IMR-90 (cell line): Measurements from ENCODE around the gene NTM. TPM values are rescaled to one million over a fixed set of nuclear protein-coding genes. Genes with fewer than 3 reads are reported as not detected.

Source experiments
- ATAC-seq: fragments of 200-7000 bp; cut with Tn5 transposase; 2 replicates; pipeline ENCODE4 v1.9.1; 2020; ENCODE audit warnings: low read depth, mild to moderate bottlenecking, moderate library complexity
- BruUV-seq: library from RNA; stranded (reverse); fragments of 400-500 nt; replicated peaks from 2 replicates; lab custom pipeline; 2021; lab: Mats Ljungman, UMichigan
- CTCF ChIA-PET: fragments of 300-600 bp; formaldehyde crosslinking; extraction: SDS; loops from one replicate; lab custom pipeline; 2021; ENCODE audit warnings: antibody characterized with exemption; lab: Yijun Ruan, JAX
- POLR2A ChIA-PET: fragments of 300-600 bp; sonication (Branson Sonifier 250); formaldehyde crosslinking; loops from one replicate; lab custom pipeline; 2022; ENCODE audit warnings: antibody characterized with exemption; ENCODE audit not compliant: unreplicated experiment; lab: Charles Lee
- DNase-seq: peaks from one replicate; pipeline ENCODE4 v3.0.0; 2013
- H2AFZ ChIP-seq: replicated peaks from 2 replicates; pipeline ENCODE3; 2013; ENCODE audit warnings: low read length, mild to moderate bottlenecking; ENCODE audit not compliant: poor library complexity
- H2AK5ac ChIP-seq: 2 replicates; pipeline ENCODE4 v1.6.1; 2013; ENCODE audit warnings: low read depth, low read length, inconsistent platforms
- H2AK9ac ChIP-seq: replicated peaks from 2 replicates; pipeline ENCODE3; 2013; ENCODE audit warnings: mild to moderate bottlenecking, low read depth, low read length, moderate library complexity; ENCODE audit not compliant: poor library complexity
- H2BK120ac ChIP-seq: 2 replicates; pipeline ENCODE4 v1.6.1; 2013; ENCODE audit warnings: low read depth, low read length, inconsistent platforms
- H2BK15ac ChIP-seq: 3 replicates; pipeline ENCODE4 v1.6.1; 2013; ENCODE audit warnings: low read depth, low read length, inconsistent platforms
- H2BK20ac ChIP-seq: 2 replicates; pipeline ENCODE4 v1.6.1; 2013; ENCODE audit warnings: low read depth, mild to moderate bottlenecking, inconsistent platforms, low read length, moderate library complexity
- H2BK5ac ChIP-seq: 2 replicates; pipeline ENCODE4 v1.6.1; 2013; ENCODE audit warnings: mild to moderate bottlenecking, low read depth, low read length, inconsistent platforms; ENCODE audit not compliant: poor library complexity, severe bottlenecking
- H3K14ac ChIP-seq: replicated peaks from 2 replicates; pipeline ENCODE4 v1.6.1; 2013; ENCODE audit warnings: low read depth, low read length, inconsistent platforms
- H3K18ac ChIP-seq: 2 replicates; pipeline ENCODE4 v1.6.1; 2013; ENCODE audit warnings: low read depth, low read length, control low read depth
- H3K23ac ChIP-seq: 2 replicates; pipeline ENCODE4 v1.6.1; 2013; ENCODE audit warnings: low read depth, low read length, inconsistent platforms
- H3K27ac ChIP-seq: 2 replicates; pipeline ENCODE4 v1.5.1; 2013; ENCODE audit warnings: mild to moderate bottlenecking, control low read depth, low read length; ENCODE audit not compliant: insufficient read depth
- H3K27me3 ChIP-seq: 2 replicates; pipeline ENCODE4 v1.6.1; 2013; ENCODE audit warnings: low read length; ENCODE audit not compliant: control insufficient read depth, insufficient read depth
- H3K36me3 ChIP-seq: 2 replicates; pipeline ENCODE4 v1.6.1; 2013; ENCODE audit warnings: low read length, mixed read lengths; ENCODE audit not compliant: control insufficient read depth, insufficient read depth
- H3K4ac ChIP-seq: 2 replicates; pipeline ENCODE4 v1.6.1; 2013; ENCODE audit warnings: low read depth, low read length, inconsistent platforms
- H3K4me1 ChIP-seq: 2 replicates; pipeline ENCODE4 v1.6.1; 2013; ENCODE audit warnings: low read length, mixed read lengths; ENCODE audit not compliant: control insufficient read depth, insufficient read depth
- H3K4me2 ChIP-seq: 2 replicates; pipeline ENCODE4 v1.6.1; 2013; ENCODE audit warnings: low read depth, mild to moderate bottlenecking, control low read depth, low read length, moderate library complexity
- H3K4me3 ChIP-seq: 2 replicates; pipeline ENCODE4 v1.5.1; 2013; ENCODE audit warnings: low read depth, mild to moderate bottlenecking, control low read depth, low read length, moderate library complexity; ENCODE audit not compliant: insufficient read depth
- H3K56ac ChIP-seq: 2 replicates; pipeline ENCODE4 v1.6.1; 2013; ENCODE audit warnings: low read length, inconsistent platforms; ENCODE audit not compliant: insufficient read depth; ENCODE audit errors: extremely low read depth
- H3K79me1 ChIP-seq, 2 experiments: 2 replicates each; pipeline ENCODE4 v1.6.1; 2013; ENCODE audit warnings: low read length in 2 of 2, inconsistent platforms in 1 of 2, low read depth in 1 of 2
- H3K9ac ChIP-seq: 2 replicates; pipeline ENCODE4 v1.6.1; 2013; ENCODE audit warnings: low read depth, low read length, control low read depth
- H3K9me1 ChIP-seq: 2 replicates; pipeline ENCODE4 v1.6.1; 2013; ENCODE audit warnings: low read length, inconsistent platforms; ENCODE audit not compliant: insufficient read depth
- H3K9me3 ChIP-seq: 2 replicates; pipeline ENCODE4 v1.6.1; 2013; ENCODE audit warnings: low read length; ENCODE audit not compliant: control insufficient read depth, insufficient read depth
- H4K20me1 ChIP-seq: 2 replicates; pipeline ENCODE4 v1.6.1; 2013; ENCODE audit warnings: low read length, inconsistent platforms; ENCODE audit not compliant: insufficient read depth
- H4K5ac ChIP-seq: 2 replicates; pipeline ENCODE4 v1.6.1; 2013; ENCODE audit warnings: mild to moderate bottlenecking, low read depth, low read length, control low read depth
- H4K8ac ChIP-seq, 2 experiments: 2 replicates each; pipeline ENCODE4 v1.6.1; 2013; ENCODE audit warnings: low read depth in 2 of 2, low read length in 2 of 2, control low read depth in 1 of 2, inconsistent platforms in 1 of 2
- H4K91ac ChIP-seq: 2 replicates; pipeline ENCODE4 v1.6.1; 2013; ENCODE audit warnings: low read depth, low read length, inconsistent platforms; ENCODE audit not compliant: insufficient read depth
- CEBPB ChIP-seq: IDR thresholded peaks from 2 replicates; pipeline ENCODE4 v1.6.1; 2012; ENCODE audit warnings: low read depth, low read length, improper control_type of control experiment
- FOS ChIP-seq: fragments of 150-350 bp; IDR thresholded peaks from 2 replicates; pipeline ENCODE4 v1.6.1; 2016; ENCODE audit warnings: low read depth, low read length
- RAD21 ChIP-seq: IDR thresholded peaks from 2 replicates; pipeline ENCODE4 v1.6.1; 2012; ENCODE audit warnings: low read length, improper control_type of control experiment
- WGBS, 2 experiments: methylation state at CpG; one replicate each; pipeline versions ENCODE4 v1.1.5 to v1.1.7; 2013; ENCODE audit warnings: missing lambda C conversion rate in 2 of 2; ENCODE audit not compliant: insufficient read length in 1 of 2; ENCODE audit errors: extremely low coverage in 2 of 2; 5-methylcytosine and 5-hydroxymethylcytosine counted together
- dilution Hi-C: fragments of 300-500 bp; cut with HindIII; formaldehyde crosslinking; loops from one replicate; pipeline ENCODE4 v1.14.3; 2018; ENCODE audit warnings: low sequenced_read_pairs; ENCODE audit not compliant: unreplicated experiment
- in situ Hi-C: fragments of 300-500 bp; cut with MboI; formaldehyde crosslinking; loops from 3 replicates; pipeline ENCODE4 v1.14.3; 2019; ENCODE audit warnings: low sequenced_read_pairs, inconsistent platforms, mixed read lengths
- intact Hi-C: fragments of 100-400 bp; cut with micrococcal nuclease; formaldehyde crosslinking; loops from 2 replicates; pipeline ENCODE4 v1.10.0; 2022
- polyA plus RNA-seq, 3 experiments: library from polyadenylated mRNA; depleted of rRNA; stranded (reverse); fragments of >200 nt; gene quantifications; 2 replicates each; pipeline ENCODE4 v1.2.3, GENCODE V29; 2012; ENCODE audit warnings: low replicate concordance in 1 of 3
- total RNA-seq: library from RNA; depleted of rRNA; stranded (reverse); fragments of >200 nt; gene quantifications from 2 replicates; pipeline ENCODE4 v1.2.3, GENCODE V29; 2012

Gene NTM
- total and polyA plus RNA-seq, 2 of the 4 experiments (the other 2 are of a cell fraction): 19.5 to 25.5 TPM

- DNase-seq (no peak), ATAC-seq (no peak)
- no TSS peak for BruUV-seq
- Histone ChIP-seq H2BK120ac (no peak overlapping the region), H2AK9ac (no peak overlapping the region), H3K56ac (no peak overlapping the region), H3K18ac (no peak overlapping the region), H4K91ac (no peak overlapping the region), H3K14ac (no peak overlapping the region), H3K9me3 (no peaks in the 10 kb centered on the region), H3K9me1 (no peaks in the 10 kb centered on the region), H3K27me3 (peaks cover 10% of the 10 kb centered on the region), H2AK5ac (no peak overlapping the region), H3K4me1 (no peaks in the 10 kb centered on the region), H3K23ac (no peak overlapping the region), H3K4ac (no peak overlapping the region), H2BK20ac (no peak overlapping the region), H4K5ac (no peak overlapping the region), H4K20me1 (no peaks in the 10 kb centered on the region), H3K4me2 (no peak overlapping the region), H3K36me3 (no peaks in the 10 kb centered on the region), H3K4me3 (no peak overlapping the region), H2BK15ac (no peak overlapping the region), H2BK5ac (no peak overlapping the region), H3K9ac (no peak overlapping the region), H3K27ac (no peak overlapping the region), H2AFZ (no peak overlapping the region), H4K8ac (no peak overlapping the region), H3K79me1 (no peaks in the 10 kb centered on the region)
- in situ Hi-C loops: no loop called here
- TF ChIP-seq FOS: no peak
- TF ChIP-seq RAD21: no peak
- TF ChIP-seq CEBPB: no peak
- WGBS, 2 experiments: 73% methylated on average over 4 of the region's 5 CpGs; no CpG with 5 or more reads in 1 of the 2 experiments
- intact Hi-C loops: no loop called here
- dilution Hi-C loops: no loop called here
- CTCF ChIA-PET: no interaction called here
- POLR2A ChIA-PET: interaction anchor here (0.5 kb wide), 1 partner anchor 260 kb away, joined by 6 read pairs; no protein-coding TSS in a partner anchor
Observed at GRCh38 chr11:131612533-131612932, 242.1 kb downstream of the NTM start.
